Keratinocyte (primary cell): ENCODE results near the gene SMAD3.

Experiments used
- EZH2 ChIP-seq: IDR thresholded peaks from one replicate; pipeline ENCODE4 v1.6.1; 2012; ENCODE audit warnings: inconsistent platforms, mild to moderate bottlenecking, low read length, moderate library complexity
- TF ChIP-seq, protein P1 (sequence below), 3 experiments: IDR thresholded peaks in 1 of 3; conservative IDR thresholded peaks in 1 of 3; optimal IDR thresholded peaks in 1 of 3; 2 replicates in 2 of 3; 3 replicates in 1 of 3; pipeline versions ENCODE3 to v1.5.1; 2011; ENCODE audit warnings: low read length in 3 of 3, mild to moderate bottlenecking in 3 of 3, moderate library complexity in 2 of 3, control low read depth in 1 of 3, inconsistent platforms in 1 of 3; ENCODE audit not compliant: insufficient read depth in 2 of 3; ENCODE audit errors: extremely low read depth in 1 of 3

DNA sequence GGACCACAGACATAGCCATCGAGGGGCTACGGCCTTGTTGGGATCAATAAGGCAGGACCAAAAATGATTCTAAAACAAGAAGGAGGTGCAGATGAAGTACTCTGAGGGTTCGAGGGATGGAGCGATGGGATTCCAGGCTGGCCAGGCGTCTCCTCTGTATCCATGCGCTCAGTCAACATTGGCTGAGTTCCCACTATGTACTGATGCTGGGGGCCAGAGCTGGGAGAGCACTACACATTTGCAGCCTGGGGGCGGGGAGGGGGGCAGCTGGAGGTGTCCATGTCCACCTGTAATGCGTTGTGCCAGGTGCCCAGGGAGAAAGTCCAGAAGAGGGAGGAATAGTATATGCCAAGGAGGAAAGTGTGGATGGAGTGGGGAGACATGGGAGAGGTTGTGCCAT, 107.6 kb downstream of the SMAD3 start:
- TF ChIP-seq, protein P1, sequence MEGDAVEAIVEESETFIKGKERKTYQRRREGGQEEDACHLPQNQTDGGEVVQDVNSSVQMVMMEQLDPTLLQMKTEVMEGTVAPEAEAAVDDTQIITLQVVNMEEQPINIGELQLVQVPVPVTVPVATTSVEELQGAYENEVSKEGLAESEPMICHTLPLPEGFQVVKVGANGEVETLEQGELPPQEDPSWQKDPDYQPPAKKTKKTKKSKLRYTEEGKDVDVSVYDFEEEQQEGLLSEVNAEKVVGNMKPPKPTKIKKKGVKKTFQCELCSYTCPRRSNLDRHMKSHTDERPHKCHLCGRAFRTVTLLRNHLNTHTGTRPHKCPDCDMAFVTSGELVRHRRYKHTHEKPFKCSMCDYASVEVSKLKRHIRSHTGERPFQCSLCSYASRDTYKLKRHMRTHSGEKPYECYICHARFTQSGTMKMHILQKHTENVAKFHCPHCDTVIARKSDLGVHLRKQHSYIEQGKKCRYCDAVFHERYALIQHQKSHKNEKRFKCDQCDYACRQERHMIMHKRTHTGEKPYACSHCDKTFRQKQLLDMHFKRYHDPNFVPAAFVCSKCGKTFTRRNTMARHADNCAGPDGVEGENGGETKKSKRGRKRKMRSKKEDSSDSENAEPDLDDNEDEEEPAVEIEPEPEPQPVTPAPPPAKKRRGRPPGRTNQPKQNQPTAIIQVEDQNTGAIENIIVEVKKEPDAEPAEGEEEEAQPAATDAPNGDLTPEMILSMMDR (optimal IDR thresholded peaks at IDR 0.05 in 1 of 3, IDR thresholded peaks at IDR 0.05 in 1 of 3, conservative IDR thresholded peaks at IDR 0.05 in 1 of 3; ENCODE audit: extremely low read depth in 1 of 3, insufficient read depth in 2 of 3, low read length in 3 of 3): no peak
- no peak for TF ChIP-seq EZH2
